Liver (tissue), 9 donors: ENCODE measurements around the gene ZKSCAN8. TPM values are rescaled to one million over a fixed set of nuclear protein-coding genes. Genes with fewer than 3 reads are reported as not detected.

ENCODE experiments used
- DNase-seq: peaks from one replicate; pipeline ENCODE4 v3.0.0-alpha.2; 2017; ENCODE audit warnings: low spot score
- H3K27ac ChIP-seq, 2 donors: one replicate each; pipeline ENCODE4 v1.7.0; 2013; ENCODE audit warnings: inconsistent platforms in 2 of 2, low read length in 2 of 2, control low read depth in 1 of 2, low read depth in 1 of 2, mild to moderate bottlenecking in 1 of 2
- H3K27me3 ChIP-seq, 4 donors: one replicate each; pipeline versions ENCODE4 v1.6.1 to v1.7.0; 2013; ENCODE audit warnings: low read length in 3 of 4, inconsistent platforms in 1 of 4, mild to moderate bottlenecking in 1 of 4, moderate library complexity in 1 of 4; ENCODE audit not compliant: control insufficient read depth in 4 of 4, insufficient read depth in 4 of 4
- H3K36me3 ChIP-seq, 4 donors: one replicate each; pipeline versions ENCODE4 v1.6.1 to v1.7.0; 2013; ENCODE audit warnings: low read length in 3 of 4, mild to moderate bottlenecking in 3 of 4, low read depth in 1 of 4, moderate library complexity in 1 of 4; ENCODE audit not compliant: control insufficient read depth in 4 of 4, insufficient read depth in 3 of 4
- H3K4me1 ChIP-seq, 4 donors: one replicate each; pipeline versions ENCODE4 v1.6.1 to v1.7.0; 2013; ENCODE audit warnings: low read length in 3 of 4, mild to moderate bottlenecking in 3 of 4, moderate library complexity in 1 of 4; ENCODE audit not compliant: control insufficient read depth in 4 of 4, insufficient read depth in 4 of 4
- H3K4me3 ChIP-seq, 3 donors: one replicate each; pipeline versions ENCODE4 v1.6.1 to v1.7.0; 2013; ENCODE audit warnings: low read length in 3 of 3, control low read depth in 1 of 3, low read depth in 1 of 3, mild to moderate bottlenecking in 1 of 3
- H3K9ac ChIP-seq, 2 donors: one replicate each; pipeline ENCODE4 v1.7.0; 2013; ENCODE audit warnings: low read length in 2 of 2, mild to moderate bottlenecking in 2 of 2, moderate library complexity in 2 of 2, control low read depth in 1 of 2, low read depth in 1 of 2
- H3K9me3 ChIP-seq, 4 donors: one replicate each; pipeline versions ENCODE4 v1.6.1 to v1.7.0; 2013; ENCODE audit warnings: low read length in 3 of 4; ENCODE audit not compliant: control insufficient read depth in 4 of 4
- CTCF ChIP-seq: fragments of 150-350 bp; IDR thresholded peaks from 2 replicates; pipeline ENCODE4 v1.5.1; 2017; ENCODE audit warnings: improper control_type of control experiment, low read depth, low read length; ENCODE audit not compliant: missing input control
- EGR1 ChIP-seq, 2 donors: IDR thresholded peaks; 2 replicates each; pipeline ENCODE4 v1.6.1; 2016 to 2018; ENCODE audit warnings: antibody characterized with exemption in 2 of 2, low read depth in 2 of 2
- FOXA1 ChIP-seq: IDR thresholded peaks from 2 replicates; pipeline ENCODE4 v1.6.1; 2016; ENCODE audit warnings: antibody characterized with exemption
- GABPA ChIP-seq, 2 donors: IDR thresholded peaks in 1 of 2; conservative IDR thresholded peaks in 1 of 2; 2 replicates each; pipeline ENCODE4 v1.6.1; 2016; ENCODE audit warnings: antibody characterized with exemption in 2 of 2, mild to moderate bottlenecking in 1 of 2, moderate library complexity in 1 of 2
- HNF4A ChIP-seq, 2 donors: conservative IDR thresholded peaks; 2 replicates each; pipeline ENCODE4 v1.6.1; 2016; ENCODE audit warnings: antibody characterized with exemption in 2 of 2, mild to moderate bottlenecking in 2 of 2
- JUND ChIP-seq, 2 donors: IDR thresholded peaks; 2 replicates each; pipeline ENCODE4 v1.6.1; 2016; ENCODE audit warnings: antibody characterized with exemption in 2 of 2
- RAD21 ChIP-seq, 2 donors: IDR thresholded peaks; 2 replicates each; pipeline ENCODE4 v1.6.1; 2016; ENCODE audit warnings: antibody characterized with exemption in 2 of 2, mild to moderate bottlenecking in 2 of 2
- RXRA ChIP-seq, 2 donors: IDR thresholded peaks; 2 replicates each; pipeline ENCODE4 v1.6.1; 2017 to 2018; ENCODE audit warnings: antibody characterized with exemption in 2 of 2, mild to moderate bottlenecking in 1 of 2
- TAF1 ChIP-seq: conservative IDR thresholded peaks from 2 replicates; pipeline ENCODE4 v1.6.1; 2016; ENCODE audit warnings: antibody characterized with exemption, mild to moderate bottlenecking
- YY1 ChIP-seq: IDR thresholded peaks from 2 replicates; pipeline ENCODE4 v1.6.1; 2016; ENCODE audit warnings: antibody characterized with exemption, mild to moderate bottlenecking
- WGBS: extraction: QIAGEN DNeasy Blood & Tissue Kit; methylation state at CpG from one replicate; pipeline ENCODE4 v1.1.7; 2013; 5-methylcytosine and 5-hydroxymethylcytosine counted together
- polyA plus RNA-seq, 2 donors: library from polyadenylated mRNA; stranded (reverse) in 1 of 2; unstranded in 1 of 2; fragments of 200-250 nt in 1 of 2; fragments of >200 nt in 1 of 2; fragmentation: Nextera tagmentation in 1 of 2; extraction: Ambion mirVana in 1 of 2; gene quantifications; one replicate each; pipeline versions ENCODE4 v1.2.1 to v1.2.3, GENCODE V29; 2013 to 2015
- total RNA-seq, 2 donors: library from RNA; depleted of rRNA; stranded (reverse); fragments of >200 nt; gene quantifications; one replicate each; pipeline ENCODE4 v1.2.3, GENCODE V29; 2014
- TF ChIP-seq, protein P1 (sequence below): IDR thresholded peaks from 2 replicates; pipeline ENCODE4 v1.6.1; 2016; ENCODE audit warnings: antibody characterized with exemption
- TF ChIP-seq, protein P2 (sequence below): IDR thresholded peaks from 2 replicates; pipeline ENCODE4 v1.6.1; 2016; ENCODE audit warnings: antibody characterized with exemption
- donor health status: healthy.
- donor health status: healthy.
- donor health status: healthy.
- donor health status: healthy.
- donor health status: healthy.

Gene ZKSCAN8
- total and polyA plus RNA-seq, 4 donors, result 2.4 to 13.4 (median 6.8) TPM

GRCh38 chr6:28104392-28105244 is 37.1 kb upstream of the ZKSCAN8 start:
- TF ChIP-seq GABPA (IDR thresholded peaks at IDR 0.05 in 1 of 2, conservative IDR thresholded peaks at IDR 0.05 in 1 of 2), result peak; percentile 82 to 93
- peak; percentile 74 for TF ChIP-seq TAF1
- no peak for TF ChIP-seq FOXA1
- peak; percentile 67 for TF ChIP-seq CTCF
- TF ChIP-seq RAD21 (IDR thresholded peaks at IDR 0.05), result peak in 1 of 2 donors; percentile 56
- peak in 1 of 2 donors; percentile 19 for TF ChIP-seq RXRA (IDR thresholded peaks at IDR 0.05)
- peak; percentile 50 for TF ChIP-seq YY1
- no peak for TF ChIP-seq EGR1 (IDR thresholded peaks at IDR 0.05; ENCODE audit: low read depth in 2 of 2)
- TF ChIP-seq, protein P1, sequence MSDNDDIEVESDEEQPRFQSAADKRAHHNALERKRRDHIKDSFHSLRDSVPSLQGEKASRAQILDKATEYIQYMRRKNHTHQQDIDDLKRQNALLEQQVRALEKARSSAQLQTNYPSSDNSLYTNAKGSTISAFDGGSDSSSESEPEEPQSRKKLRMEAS, result peak; percentile 39
- TF ChIP-seq HNF4A (conservative IDR thresholded peaks at IDR 0.05), result peak in 1 of 2 donors; percentile 8
- DNase-seq, result peak; percentile 85
- peak overlapping the region; percentile 57 to 64 for H3K9ac ChIP-seq
- peaks cover 0 to 1% (median 0%) of the 10 kb centered on the region in 4 donors for H3K36me3 ChIP-seq
- H3K27me3 ChIP-seq, result peaks cover 0 to 4% (median 0%) of the 10 kb centered on the region in 4 donors
- no peaks in the 10 kb centered on the region for H3K9me3 ChIP-seq
- under 1% methylated on average over 54 of the region's 54 CpGs for WGBS
- peaks cover 0 to 9% (median 5%) of the 10 kb centered on the region in 4 donors for H3K4me1 ChIP-seq
- H3K27ac ChIP-seq, result peak overlapping the region; percentile 67 to 80
- H3K4me3 ChIP-seq, result peak overlapping the region; percentile 75 to 84 (median 81)

GRCh38 chr6:28105245-28105639 is 36.4 kb upstream of the ZKSCAN8 start:
- 27% methylated on average over 5 of the region's 5 CpGs for WGBS
- DNase-seq, result no peak
- H3K36me3 ChIP-seq, result peaks cover 0 to 1% (median 0%) of the 10 kb centered on the region in 4 donors
- H3K27me3 ChIP-seq, result peaks cover 0 to 5% (median 0%) of the 10 kb centered on the region in 4 donors
- H3K4me3 ChIP-seq, result peak overlapping the region; percentile 75 to 84 (median 81)
- TF ChIP-seq HNF4A (conservative IDR thresholded peaks at IDR 0.05) (no peak), JUND (IDR thresholded peaks at IDR 0.05) (no peak), YY1 (no peak), EGR1 (IDR thresholded peaks at IDR 0.05; ENCODE audit: low read depth in 2 of 2) (no peak), RAD21 (IDR thresholded peaks at IDR 0.05) (no peak), CTCF (no peak), FOXA1 (no peak)
- TF ChIP-seq, protein P1, result no peak
- TF ChIP-seq, protein P2, sequence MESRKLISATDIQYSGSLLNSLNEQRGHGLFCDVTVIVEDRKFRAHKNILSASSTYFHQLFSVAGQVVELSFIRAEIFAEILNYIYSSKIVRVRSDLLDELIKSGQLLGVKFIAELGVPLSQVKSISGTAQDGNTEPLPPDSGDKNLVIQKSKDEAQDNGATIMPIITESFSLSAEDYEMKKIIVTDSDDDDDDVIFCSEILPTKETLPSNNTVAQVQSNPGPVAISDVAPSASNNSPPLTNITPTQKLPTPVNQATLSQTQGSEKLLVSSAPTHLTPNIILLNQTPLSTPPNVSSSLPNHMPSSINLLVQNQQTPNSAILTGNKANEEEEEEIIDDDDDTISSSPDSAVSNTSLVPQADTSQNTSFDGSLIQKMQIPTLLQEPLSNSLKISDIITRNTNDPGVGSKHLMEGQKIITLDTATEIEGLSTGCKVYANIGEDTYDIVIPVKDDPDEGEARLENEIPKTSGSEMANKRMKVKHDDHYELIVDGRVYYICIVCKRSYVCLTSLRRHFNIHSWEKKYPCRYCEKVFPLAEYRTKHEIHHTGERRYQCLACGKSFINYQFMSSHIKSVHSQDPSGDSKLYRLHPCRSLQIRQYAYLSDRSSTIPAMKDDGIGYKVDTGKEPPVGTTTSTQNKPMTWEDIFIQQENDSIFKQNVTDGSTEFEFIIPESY, result no peak
- H3K27ac ChIP-seq, result peak overlapping the region in 1 of 2 donors; percentile 80
- H3K4me1 ChIP-seq, result peaks cover 0 to 9% (median 5%) of the 10 kb centered on the region in 4 donors
- no peaks in the 10 kb centered on the region for H3K9me3 ChIP-seq
- H3K9ac ChIP-seq, result peak overlapping the region; percentile 57
